Activated T-cell treated with anti-CD3 and anti-CD28 coated beads for 1 hour (primary cell): ENCODE data around the gene NEU2.
"Not testable (repeated sequence)": the region's sequence is repeated elsewhere in the genome, so short reads cannot be mapped to it uniquely, and the experiment has no call there.

Source experiments
- DNase-seq: peaks from one replicate; pipeline ENCODE4 v3.0.0-alpha.2; 2020; ENCODE audit warnings: low read depth

NEU2 gene

DNA sequence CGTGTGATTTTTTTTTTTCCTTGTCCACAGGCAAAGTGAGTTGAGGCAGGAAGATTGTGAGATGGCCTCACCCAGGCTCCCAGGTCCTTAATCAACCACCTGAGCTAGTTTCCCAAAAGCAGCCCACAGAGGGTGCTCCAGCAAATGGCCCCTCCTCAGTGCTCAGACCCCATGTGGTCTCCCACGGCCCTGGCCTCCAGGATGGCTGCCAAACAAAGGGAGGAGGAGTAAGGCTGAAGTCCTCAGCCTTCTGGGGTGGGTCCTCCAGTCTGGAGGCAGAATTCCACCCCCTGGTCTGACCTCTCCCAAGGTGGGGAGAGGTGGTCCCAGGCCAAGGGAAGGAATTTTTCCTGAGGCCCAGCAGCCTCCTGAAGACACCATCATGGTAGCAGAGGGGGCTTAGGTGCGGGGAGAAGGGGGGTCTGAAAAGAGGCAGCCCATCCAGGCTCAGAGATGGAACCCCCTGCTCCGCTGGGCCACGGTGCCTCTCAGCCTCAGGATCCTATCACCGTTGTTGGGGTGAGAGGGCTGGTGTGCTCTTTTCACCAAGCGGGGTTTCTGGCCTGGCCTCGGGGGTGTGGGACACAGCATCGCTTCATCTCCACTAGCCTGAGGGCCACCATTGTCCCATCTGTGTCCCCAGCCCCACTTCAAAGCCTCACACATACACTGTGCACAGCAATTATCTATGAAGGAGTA, 21.8 kb upstream of the NEU2 start:
- DNase-seq: no peak

- DNase-seq: no peak
Observed at GRCh38 chr2:233011268-233011650, 21.2 kb upstream of the NEU2 start.

DNA sequence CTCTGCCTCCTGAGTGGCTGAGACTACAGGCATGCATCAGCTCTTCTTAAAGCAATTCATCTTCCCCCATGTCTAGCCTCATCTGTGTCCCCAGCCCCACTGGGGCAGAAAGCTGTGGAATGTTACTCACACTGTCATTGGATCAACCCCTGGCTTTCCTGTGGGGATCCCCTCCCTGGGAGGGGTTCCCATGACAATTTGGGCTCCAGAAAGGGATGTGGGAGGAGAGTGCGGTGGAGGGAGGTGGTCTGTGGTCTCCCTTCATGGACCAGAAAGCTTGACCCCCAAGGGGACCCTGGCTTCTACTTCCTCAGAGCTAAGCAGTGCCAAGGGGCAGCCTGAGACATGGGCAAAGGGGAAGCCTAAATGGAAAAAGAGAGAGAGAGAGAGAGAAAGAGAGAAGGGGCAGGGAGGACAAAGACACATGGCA, 20.8 kb upstream of the NEU2 start:
- DNase-seq: no peak

DNA sequence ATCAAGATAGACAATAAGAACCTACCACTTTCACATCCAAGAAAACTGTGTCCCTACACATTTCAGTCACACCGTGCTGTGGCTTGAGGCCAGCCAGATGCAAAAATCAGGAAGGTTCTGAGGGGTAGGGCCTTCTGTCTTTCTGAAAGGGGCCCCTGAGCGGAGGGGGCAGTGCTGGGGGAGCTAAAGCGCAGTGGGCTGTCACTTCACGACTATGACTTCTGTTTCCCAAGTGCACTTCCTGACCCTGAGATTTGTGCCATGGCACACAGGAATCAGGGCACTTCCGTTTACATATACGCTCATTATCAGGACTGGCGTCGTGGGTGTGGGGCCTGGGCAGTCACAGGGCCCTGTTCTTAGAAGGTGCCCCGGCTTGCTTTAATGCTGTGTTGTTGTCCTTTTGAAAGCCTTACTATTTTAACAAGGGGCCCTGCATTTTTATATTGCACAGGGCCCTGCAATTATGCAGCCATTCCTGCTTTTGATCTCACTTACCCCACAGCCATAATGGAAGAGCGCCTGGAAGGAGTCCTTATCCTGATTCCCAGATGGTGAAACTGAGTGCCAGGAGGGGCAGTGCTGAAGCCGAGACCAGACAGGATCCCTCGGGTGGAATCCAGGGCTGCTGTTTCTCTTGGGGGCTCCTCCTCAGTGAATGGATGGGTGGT, 20.0 kb upstream of the NEU2 start:
- no peak for DNase-seq

- no peak for DNase-seq
Observed at GRCh38 chr2:233013027-233013461, 19.4 kb upstream of the NEU2 start, which contains the start of gene NGEF. Gene NGEF (minus strand): TSS chr2:233013256. CDS start chr2:232974890, 38,366 bp downstream.

DNA sequence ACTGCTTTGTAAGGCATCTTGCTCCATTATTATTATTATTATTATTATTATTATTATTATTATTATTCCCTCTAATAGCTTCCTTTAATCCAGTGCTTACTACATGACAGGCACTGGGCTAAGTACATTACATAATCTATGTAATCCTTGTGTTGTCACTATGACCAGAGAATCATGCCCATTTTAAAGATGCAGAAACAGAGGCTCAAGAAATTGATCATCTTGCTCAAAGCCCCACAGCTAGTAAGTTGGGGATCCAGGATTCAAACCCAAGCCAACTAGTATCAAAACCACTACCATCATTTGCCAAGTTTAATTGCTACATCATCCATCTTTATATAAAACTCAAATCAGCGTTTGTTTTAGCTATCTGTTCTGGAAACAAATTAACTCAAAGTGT, 18.8 kb upstream of the NEU2 start:
- no peak for DNase-seq

- no peak for DNase-seq
Observed at GRCh38 chr2:233015019-233015645, 17.3 kb upstream of the NEU2 start.

DNA sequence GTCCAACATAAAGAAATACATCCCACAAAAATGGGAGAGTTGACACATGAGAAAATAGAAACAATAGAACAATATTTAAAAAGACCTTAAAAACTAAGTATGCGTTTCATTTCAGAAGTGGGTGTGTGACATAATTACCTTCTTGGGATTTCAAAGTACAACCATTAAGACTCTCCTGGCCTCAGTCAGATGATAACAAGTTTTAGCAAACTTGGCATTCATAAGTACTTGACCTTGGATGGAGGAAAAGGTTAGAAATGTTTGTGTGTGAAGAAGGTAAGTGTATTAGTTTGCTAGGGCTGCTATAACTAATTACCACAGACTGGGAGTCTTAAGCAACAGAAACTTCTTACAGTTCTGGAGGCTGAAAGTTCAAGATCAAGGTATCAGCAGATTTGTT, 14.5 kb upstream of the NEU2 start:
- no peak for DNase-seq

DNA sequence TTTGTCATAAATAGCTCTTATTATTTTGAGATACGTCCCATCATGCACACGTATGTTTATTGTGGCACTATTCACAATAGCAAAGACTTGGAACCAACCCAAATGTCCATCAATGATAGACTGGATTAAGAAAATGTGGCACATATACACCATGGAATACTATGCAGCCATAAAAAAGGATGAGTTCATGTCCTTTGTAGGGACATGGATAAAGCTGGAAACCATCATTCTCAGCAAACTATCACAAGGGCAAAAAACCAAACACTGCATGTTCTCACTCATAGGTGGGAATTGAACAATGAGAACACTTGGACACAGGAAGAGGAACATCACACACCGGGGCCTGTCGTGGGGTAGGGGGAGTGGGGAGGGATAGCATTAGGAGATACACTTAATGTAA, 12.9 kb upstream of the NEU2 start:
- DNase-seq: not testable (repeated sequence)

GRCh38 chr2:233020454-233020853, 12.0 kb upstream of the NEU2 start:
- no peak for DNase-seq

DNA sequence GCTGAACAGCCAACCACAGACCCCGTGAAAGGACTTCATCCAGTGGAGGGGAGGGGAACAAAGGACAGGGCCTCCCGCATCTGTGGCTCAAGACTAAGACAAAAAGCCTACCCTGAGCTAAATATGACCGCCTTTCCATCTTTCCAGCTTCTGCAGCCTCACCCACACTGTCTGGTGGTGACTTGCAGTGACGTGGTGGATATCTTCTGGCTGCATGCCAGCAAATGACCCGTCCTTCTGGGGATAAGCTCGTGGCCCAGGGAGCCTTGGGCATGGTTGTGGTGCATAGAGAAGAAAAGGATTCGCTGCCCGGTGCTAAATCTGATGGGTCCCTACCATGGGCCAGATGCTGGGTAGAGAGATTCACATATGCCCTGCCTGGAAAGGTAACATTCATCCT, 10.7 kb upstream of the NEU2 start:
- DNase-seq: no peak

DNA sequence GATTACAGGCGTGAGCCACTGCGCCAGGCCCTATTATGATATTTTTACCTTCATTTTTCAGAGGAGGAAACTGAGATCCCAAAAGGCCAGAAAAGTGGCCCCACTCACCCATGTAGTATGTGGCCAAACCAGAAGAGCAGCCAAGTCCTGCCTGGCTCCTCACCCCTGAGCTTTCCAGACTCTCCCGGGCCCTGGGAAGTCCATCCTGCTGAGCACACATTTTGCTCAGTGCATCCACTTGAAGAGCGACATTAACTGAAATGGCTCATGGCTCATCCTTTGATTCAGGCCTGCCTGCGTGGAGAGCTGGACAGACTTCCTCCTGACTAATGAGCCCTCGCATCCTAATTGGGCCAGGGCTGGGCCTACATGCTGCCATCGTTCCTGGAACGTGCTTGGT, 9.9 kb upstream of the NEU2 start:
- DNase-seq: no peak

DNA sequence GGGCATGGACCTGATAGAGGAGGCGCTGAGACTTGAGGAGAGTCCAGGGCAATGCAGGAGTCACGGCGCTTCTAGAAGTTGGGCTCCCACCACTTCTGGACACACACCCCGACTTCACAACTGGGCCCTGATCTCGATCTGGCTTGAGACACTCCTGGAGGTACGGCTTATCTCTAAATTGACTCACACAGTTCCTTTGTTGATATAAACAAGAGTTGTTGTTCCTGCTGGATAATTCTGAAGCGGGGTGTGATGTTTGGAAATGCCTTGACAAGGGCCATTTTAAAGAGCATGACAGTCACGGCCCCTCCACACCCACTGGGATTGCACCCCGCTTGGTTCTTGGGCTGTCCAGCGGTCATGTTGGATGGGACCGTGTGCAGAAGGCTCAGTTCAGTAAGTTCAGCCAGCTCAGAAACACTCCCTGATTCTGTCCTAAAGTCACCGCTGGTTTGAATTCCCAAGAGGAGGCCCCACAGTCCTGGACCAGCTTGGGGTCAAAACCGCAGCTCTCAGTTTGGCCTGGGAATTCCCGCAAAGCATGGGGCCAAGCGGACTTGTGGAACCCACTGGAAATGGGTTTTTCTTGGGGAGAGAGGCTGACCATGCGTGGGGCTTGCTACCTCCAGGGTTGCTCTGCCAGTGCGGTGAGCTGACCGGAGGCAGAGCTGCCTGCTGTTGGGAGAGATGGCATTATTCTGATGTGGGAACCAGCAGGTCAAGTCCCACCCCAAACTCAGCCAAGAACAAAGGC, 9.3 kb upstream of the NEU2 start:
- DNase-seq: no peak

GRCh38 chr2:233023761-233024410, 8.6 kb upstream of the NEU2 start:
- no peak for DNase-seq

DNA sequence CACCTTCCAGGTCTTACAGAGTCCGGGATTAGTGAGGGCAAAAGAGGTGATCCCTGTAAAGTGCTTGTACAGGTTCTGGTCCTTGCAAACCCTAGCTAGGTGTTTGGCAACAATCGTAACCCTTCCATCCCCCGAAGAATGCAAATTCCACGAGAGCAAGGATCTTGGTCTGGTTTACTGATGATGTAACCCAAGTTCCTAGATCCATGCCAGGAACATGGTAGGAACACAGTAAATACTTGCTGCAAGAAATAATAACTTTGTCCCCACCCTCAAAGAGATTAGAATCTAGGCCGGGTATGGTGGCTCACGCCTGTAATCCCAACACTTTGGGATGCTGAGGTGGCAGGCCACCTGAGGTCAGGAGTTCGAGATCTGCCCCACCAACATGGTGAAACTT, 6.8 kb upstream of the NEU2 start:
- DNase-seq: no peak

DNA sequence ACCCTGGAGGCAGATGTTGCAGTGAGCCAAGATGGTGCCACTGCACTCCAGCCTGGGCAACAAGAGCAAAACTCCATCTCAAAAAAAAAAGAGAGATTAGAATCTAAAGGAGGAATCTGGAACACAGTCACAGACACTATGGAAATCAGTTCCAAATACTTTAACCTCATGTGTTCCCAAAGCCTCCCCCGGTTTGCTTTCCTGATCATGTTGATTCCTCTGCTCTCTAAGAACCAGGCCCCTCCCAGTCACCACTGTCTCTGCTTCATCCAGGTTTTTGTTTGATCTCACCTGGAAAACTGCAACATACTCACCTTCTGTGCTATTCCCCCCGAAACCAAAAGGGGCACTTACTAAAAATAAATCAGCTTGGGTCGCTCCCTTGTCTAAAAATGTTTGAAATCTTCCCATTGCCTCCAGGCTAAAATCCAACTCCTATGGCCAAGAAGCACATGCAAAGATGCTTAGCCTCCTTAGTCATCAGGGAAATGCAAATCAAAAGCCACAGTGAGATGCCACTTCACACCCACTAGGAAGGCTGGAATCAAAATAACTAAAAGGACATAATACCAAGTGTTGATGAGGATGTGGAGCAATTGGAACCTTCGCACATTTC, 6.2 kb upstream of the NEU2 start:
- DNase-seq: no peak

GRCh38 chr2:233029321-233029720, 3.2 kb upstream of the NEU2 start:
- DNase-seq: no peak

- DNase-seq: no peak
Observed at GRCh38 chr2:233031556-233032500, 644 bp upstream of the NEU2 start.

DNA sequence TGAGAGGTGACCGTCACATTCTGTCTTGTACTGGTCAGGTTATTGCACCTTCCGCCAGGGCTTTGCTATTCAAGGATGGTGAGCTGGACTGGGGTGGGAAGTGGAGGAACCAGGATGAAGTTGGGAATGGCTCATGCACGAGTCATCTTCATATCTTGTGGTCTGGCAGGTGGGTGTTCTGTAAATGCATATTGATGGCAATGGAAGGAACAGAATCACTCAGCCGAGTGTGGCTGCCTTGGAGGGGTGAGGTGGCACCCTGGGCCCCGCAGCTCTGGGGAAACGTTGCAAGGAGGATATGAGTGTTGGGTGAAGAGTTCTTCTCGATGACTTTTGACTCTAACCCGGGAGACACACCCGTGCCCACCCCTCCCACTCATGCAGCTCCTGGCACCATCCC, 1.2 kb downstream of the NEU2 start:
- DNase-seq: no peak

DNA sequence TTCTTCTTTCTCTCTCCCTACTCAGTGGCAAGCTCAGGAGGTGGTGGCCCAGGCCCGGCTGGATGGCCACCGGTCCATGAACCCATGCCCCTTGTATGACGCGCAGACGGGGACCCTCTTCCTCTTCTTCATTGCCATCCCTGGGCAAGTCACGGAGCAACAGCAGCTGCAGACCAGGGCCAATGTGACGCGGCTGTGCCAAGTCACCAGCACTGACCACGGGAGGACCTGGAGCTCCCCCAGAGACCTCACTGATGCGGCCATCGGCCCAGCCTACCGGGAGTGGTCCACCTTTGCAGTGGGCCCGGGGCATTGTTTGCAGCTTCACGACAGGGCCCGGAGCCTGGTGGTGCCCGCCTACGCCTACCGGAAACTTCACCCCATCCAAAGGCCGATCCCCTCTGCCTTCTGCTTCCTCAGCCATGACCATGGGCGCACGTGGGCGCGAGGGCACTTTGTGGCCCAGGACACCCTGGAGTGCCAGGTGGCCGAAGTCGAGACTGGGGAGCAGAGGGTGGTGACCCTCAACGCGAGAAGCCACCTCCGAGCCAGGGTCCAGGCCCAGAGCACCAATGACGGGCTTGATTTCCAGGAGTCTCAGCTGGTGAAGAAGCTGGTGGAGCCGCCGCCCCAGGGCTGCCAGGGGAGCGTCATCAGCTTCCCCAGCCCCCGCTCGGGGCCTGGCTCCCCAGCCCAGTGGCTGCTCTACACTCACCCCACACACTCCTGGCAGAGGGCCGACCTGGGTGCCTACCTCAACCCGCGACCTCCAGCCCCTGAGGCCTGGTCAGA, 1.8 kb downstream of the NEU2 start:
- no peak for DNase-seq
